Panc1 (cell line): ENCODE measurements around the gene ADAMTS6.

ENCODE experiments used
- CTCF ChIP-seq: fragments of 450-650 bp; IDR thresholded peaks from 2 replicates; pipeline ENCODE4 v1.5.1; 2017; ENCODE audit warnings: mild to moderate bottlenecking
- POLR2AphosphoS5 ChIP-seq: IDR thresholded peaks from 2 replicates; pipeline ENCODE4 v1.6.1; 2012; ENCODE audit warnings: mild to moderate bottlenecking, low read depth, low read length, moderate library complexity
- SIN3A ChIP-seq: IDR thresholded peaks from 2 replicates; pipeline ENCODE4 v1.6.1; 2012; ENCODE audit warnings: low read depth, mild to moderate bottlenecking, low read length, moderate library complexity, borderline replicate concordance; ENCODE audit not compliant: insufficient read depth
- TF ChIP-seq, protein P1 (sequence below), 2 experiments: IDR thresholded peaks; 2 replicates each; pipeline ENCODE4 v1.6.1; 2011 to 2012; ENCODE audit warnings: low read depth in 2 of 2, control low read depth in 1 of 2, low read length in 1 of 2, mild to moderate bottlenecking in 1 of 2, moderate library complexity in 1 of 2; ENCODE audit not compliant: insufficient read depth in 1 of 2

GRCh38 chr5:65127161-65127901, 354.4 kb downstream of the ADAMTS6 start:
- TF ChIP-seq CTCF (no peak), POLR2AphosphoS5 (no peak), SIN3A (no peak)
- TF ChIP-seq, protein P1, sequence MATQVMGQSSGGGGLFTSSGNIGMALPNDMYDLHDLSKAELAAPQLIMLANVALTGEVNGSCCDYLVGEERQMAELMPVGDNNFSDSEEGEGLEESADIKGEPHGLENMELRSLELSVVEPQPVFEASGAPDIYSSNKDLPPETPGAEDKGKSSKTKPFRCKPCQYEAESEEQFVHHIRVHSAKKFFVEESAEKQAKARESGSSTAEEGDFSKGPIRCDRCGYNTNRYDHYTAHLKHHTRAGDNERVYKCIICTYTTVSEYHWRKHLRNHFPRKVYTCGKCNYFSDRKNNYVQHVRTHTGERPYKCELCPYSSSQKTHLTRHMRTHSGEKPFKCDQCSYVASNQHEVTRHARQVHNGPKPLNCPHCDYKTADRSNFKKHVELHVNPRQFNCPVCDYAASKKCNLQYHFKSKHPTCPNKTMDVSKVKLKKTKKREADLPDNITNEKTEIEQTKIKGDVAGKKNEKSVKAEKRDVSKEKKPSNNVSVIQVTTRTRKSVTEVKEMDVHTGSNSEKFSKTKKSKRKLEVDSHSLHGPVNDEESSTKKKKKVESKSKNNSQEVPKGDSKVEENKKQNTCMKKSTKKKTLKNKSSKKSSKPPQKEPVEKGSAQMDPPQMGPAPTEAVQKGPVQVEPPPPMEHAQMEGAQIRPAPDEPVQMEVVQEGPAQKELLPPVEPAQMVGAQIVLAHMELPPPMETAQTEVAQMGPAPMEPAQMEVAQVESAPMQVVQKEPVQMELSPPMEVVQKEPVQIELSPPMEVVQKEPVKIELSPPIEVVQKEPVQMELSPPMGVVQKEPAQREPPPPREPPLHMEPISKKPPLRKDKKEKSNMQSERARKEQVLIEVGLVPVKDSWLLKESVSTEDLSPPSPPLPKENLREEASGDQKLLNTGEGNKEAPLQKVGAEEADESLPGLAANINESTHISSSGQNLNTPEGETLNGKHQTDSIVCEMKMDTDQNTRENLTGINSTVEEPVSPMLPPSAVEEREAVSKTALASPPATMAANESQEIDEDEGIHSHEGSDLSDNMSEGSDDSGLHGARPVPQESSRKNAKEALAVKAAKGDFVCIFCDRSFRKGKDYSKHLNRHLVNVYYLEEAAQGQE (IDR thresholded peaks at IDR 0.05; ENCODE audit: insufficient read depth in 1 of 2, low read depth in 2 of 2, low read length in 1 of 2) = no peak
